ENCODE data around the gene MZT2B.
"Not testable (repeated sequence)": the region's sequence is repeated elsewhere in the genome, so short reads cannot be mapped to it uniquely, and the experiment has no call there.

MZT2B gene

DNA sequence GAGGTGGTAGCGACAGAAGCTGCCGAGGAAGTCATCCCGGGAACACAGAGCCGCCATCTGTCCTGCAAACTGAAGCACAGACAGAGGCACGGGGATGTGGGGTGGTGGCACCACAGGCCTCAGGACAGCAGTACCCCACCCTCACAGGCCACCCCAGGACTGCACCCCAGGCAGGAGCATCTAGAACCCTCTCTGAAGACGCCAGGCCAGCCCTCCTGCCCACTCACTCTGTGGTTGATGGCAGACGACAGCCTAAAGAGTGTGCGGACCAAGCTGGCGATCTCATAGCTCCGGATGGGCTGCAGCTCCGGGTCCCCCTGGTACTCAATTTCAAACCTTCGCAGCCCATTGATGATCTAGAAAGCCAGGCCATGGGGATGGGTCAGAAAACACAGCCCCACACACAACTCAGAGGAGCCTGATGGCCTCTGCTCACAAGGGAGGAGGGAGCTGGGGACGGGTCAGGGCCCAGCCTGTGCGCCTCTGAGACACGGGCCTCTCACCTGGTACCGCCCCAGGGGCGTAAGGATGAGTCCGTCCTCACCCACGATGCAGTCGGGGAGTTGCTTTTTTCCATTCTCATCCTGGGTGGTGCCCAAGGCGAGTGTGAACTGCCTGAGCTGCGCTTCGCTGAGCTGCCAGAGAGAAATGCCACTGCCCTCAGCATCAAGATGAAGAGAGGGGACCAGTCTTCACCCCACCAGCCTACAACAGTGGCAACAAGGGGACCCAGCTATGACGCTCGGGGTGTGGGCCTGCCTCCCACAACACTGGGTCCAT, 29.1 kb upstream of the MZT2B start:
- DNase-seq, result no peak

GRCh38 chr2:130153721-130154422, 28.2 kb upstream of the MZT2B start:
- not testable (repeated sequence) for DNase-seq

GRCh38 chr2:130154423-130154770, 27.7 kb upstream of the MZT2B start:
- not testable (repeated sequence) for DNase-seq

- no peak for DNase-seq
These were observed 27.0 kb upstream of the MZT2B start for GRCh38 chr2:130154773-130155765.

DNA sequence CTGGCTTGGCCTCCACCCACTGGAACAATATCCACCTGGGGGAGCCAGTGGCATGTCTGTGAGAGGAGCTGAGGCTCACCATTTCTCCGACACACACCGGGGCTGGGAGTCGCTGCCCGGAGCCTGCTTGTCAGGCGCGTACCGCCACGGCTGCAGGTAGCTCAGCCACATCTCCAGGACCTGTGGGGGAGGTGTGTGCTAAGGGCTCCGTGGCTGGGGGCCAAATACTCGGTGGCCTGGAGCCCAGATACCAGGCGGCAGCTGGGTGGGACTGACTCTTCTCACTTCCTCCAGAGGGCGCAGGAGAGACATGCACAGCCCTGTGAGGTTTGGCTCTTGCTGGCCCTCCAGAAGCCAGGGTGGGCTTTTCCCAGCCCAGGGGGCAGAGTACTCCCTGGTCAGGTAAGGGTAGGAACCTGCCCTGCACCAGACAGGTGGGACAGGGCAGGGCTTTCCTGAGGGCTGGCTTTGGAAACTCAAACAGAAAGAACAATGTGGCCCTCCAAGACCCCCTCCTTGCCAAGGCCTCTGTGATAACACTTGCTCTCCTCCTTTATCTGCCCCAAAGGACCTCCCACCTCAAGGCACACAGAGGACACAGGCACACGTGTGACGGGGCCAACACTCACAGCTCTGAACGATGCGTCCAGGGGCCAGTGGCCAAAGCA, 26.0 kb upstream of the MZT2B start:
- not testable (repeated sequence) for DNase-seq

GRCh38 chr2:130156624-130157004, 25.4 kb upstream of the MZT2B start:
- DNase-seq, result no peak

DNA sequence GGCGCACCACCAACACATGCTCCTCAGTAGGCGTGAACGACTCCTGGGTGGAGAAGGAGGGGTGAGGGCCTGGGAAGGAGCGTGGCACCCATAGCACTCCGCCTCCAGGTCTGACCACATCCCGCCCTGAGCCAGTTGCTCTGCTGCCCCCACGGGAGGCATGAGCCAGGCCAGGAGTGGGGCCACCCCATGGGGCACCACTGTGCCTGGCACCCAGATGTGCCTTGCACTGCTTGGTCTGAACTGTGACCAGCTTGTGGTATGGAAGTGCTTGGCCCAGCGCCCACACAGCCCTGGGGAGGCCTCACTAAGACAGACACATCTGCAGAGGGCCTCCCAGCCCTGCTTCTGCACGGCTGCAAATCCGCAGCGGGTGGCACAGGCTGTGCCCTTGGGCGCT, 24.7 kb upstream of the MZT2B start:
- DNase-seq, result not testable (repeated sequence)

- DNase-seq, result not testable (repeated sequence)
These were observed 24.1 kb upstream of the MZT2B start for GRCh38 chr2:130157825-130158514.

- DNase-seq, result no peak
These were observed 23.4 kb upstream of the MZT2B start for GRCh38 chr2:130158631-130159030.

DNA sequence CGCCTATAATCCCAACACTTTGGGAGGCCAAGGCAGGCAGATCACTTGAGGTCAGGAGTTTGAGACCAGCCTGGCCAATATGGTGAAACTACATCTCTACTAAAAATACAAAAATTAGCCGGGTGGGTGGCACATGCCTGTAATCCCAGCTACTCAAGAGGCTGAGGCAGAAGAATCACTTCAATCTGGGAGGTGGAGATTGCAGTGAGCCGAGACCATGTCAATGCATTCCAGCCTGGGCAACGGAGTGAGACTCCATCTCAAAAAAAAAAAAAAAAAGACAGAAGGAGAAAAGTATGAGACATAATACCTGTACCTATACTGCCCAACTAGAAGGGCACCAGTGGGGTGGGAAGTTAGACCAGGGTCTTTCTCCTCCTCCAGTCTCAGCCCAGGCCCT, 22.7 kb upstream of the MZT2B start:
- DNase-seq, result not testable (repeated sequence)

DNA sequence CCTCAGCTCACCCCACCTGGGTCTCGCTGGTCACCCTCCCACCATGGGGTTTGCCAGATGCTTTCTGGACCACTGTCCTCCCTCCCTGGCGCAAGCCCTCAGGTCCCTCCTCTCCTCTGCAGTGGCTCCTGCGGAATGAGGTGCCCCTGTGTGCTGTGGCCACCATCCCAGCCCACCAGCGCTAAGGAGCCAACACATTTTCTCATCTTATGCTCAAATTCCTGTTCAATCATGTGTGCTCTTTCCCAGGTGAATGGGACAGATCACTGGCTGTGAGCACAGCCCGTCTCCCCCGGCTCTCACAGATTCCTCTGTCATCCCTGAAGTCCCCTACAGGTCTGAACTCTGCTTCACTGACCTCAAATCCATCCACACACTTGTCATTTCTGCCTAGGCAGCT, 21.9 kb upstream of the MZT2B start:
- DNase-seq, result no peak

DNA sequence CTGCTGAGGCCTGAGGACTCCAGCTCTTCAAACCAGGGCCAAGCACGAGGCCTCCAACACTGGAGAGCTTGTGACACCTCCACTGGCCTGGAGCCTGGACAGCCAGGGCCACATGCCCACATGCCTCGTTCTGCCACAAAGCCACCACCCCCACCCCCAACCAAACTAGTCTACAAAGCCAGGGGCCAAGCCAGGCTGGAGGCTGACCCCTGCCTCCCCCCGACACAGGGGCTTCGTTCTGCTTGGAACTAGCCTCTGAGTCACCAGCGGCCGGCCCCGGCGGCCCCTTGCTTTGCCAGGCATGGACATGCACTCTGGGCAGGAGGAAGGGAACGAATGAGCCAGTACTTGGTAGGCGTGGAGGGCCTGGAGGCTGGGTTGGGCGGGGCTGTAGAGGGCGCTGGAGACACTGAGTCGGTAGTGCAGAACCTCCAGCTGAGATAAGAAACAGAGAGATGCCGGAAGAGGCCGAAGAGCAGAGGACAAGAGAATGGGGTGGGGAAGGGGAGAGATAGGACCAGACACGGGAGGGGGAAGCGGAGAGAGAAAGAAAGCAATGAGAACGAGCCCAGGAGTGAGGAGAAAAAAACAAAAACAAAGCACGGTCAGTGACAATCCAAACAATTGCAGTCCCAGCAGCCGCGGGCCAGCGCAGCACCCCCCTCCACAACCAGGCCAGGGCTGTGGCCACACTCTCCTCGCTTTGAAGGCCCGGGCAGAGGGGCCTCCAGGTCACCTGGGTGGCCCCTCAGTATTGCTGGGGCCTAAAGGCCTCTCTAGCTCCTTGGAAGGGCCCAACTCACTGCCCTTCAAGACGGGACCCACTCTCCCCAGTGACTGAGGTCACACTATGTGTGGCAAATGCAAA, 21.0 kb upstream of the MZT2B start:
- DNase-seq, result not testable (repeated sequence)

- not testable (repeated sequence) for DNase-seq
These were observed 19.6 kb upstream of the MZT2B start for GRCh38 chr2:130162486-130162885.

DNA sequence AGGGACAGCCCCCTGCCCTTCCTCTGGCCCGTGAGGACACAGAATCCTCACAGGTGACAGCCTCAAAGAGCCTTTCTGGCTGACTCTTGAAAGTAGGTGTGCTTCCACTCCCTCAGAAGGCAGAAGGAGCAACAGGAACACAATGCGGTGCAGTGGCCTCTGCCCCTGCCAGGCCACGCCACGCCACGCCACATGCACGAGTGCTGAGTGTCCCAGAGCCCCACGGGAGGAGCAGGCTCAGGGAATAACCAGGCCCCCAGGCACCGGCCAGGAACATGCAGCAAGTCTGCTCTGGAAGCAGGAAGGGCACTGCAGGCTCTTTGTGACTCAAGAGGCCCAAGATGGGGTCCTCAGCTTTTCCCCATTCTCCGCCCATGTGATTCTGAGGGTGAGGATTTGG, 19.1 kb upstream of the MZT2B start:
- DNase-seq, result no peak

GRCh38 chr2:130165293-130166016, 16.6 kb upstream of the MZT2B start:
- no peak for DNase-seq

DNA sequence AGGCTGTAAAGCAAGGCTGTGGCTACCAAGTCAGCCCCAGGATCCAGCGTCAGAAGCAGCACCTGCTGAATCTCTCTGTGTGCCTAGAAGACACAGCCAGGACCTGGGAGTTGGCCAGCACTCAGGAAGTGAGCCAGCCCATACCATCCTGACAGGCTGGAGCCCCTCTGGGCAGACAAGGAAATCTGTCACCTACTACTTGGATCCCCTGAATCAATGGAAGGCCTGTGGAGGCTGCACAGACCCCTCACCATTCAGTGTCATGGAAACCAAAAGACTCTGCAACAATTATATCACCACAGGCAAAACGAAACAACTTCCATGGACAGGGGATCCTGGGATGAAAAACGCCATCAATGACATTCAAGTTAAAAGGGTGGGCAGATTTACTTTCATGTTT, 15.5 kb upstream of the MZT2B start:
- not testable (repeated sequence) for DNase-seq

GRCh38 chr2:130169163-130169562, 12.9 kb upstream of the MZT2B start:
- DNase-seq, result not testable (repeated sequence)

DNA sequence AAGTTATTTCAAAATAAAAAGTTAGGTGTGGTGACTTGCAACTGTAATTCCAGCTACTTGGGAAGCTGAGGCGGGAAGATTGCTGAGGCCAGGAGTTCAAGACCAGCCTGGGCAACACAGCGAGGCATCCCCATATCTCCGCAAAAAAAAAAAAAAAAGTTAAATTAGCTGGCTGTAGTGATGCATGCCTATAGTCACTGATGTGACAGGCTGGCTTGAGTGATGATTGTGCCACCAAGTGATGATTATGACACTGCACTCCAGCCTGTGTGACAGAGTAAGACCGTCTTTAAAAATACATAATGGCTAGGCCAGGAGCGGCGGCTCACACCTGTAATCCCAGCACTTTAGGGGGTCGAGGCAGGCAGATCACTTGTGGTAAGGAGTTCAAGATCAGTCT, 12.2 kb upstream of the MZT2B start:
- no peak for DNase-seq

GRCh38 chr2:130174866-130175265, 7.2 kb upstream of the MZT2B start:
- DNase-seq, result not testable (repeated sequence)

Data from activated naive CD4-positive, alpha-beta T cell treated with anti-CD3 and anti-CD28 coated beads, Interleukin-2, amount 50 U/mL, for 16 hours (primary cell).